Renal cortical epithelial cell (primary cell): ENCODE measurements around the gene FCGR3B. TPM values are rescaled to one million over a fixed set of nuclear protein-coding genes. Genes with fewer than 3 reads are reported as not detected.
"Not testable (repeated sequence)": the region's sequence is repeated elsewhere in the genome, so short reads cannot be mapped to it uniquely, and the experiment has no call there.

Experiments
- DNase-seq: peaks from one replicate; pipeline ENCODE4 v3.0.0-alpha.2; 2011; ENCODE audit warnings: low read depth
- total RNA-seq: library from RNA; depleted of rRNA; stranded (reverse); fragments of >200 nt; gene quantifications from 2 replicates; pipeline ENCODE4 v1.2.3, GENCODE V29; 2014

Gene FCGR3B
- total RNA-seq = not detected in 2 replicates

DNA sequence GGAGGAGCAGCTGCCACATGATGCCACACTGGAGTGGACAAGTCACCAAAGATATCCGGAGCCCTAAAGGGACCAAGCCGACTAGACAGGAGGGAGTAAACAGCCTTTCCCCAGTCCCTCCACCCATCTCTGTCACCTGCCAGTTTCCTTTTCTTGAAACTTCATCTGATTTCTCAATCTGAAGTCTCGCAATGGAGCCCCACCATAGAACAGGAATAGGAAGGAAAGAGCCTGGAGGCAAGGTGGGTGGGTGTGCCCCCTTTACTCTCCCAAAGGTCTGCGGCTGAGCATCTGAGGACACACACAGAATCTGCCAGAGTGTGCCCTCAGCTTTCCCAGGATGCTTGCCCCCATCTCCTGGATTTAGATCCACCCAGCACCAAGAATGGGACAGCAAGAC, at the start of gene FCGR3B:
FCGR3B (minus strand) TSS at position 101 of the 400 bp plus-strand sequence; CDS start at position 19, 82 bp downstream.
- DNase-seq = no peak

- no peak for DNase-seq
Observed at GRCh38 chr1:161678500-161678899, 47.5 kb upstream of the FCGR3B start.

- no peak for DNase-seq
Observed at GRCh38 chr1:161676958-161677689, 46.1 kb upstream of the FCGR3B start.

DNA sequence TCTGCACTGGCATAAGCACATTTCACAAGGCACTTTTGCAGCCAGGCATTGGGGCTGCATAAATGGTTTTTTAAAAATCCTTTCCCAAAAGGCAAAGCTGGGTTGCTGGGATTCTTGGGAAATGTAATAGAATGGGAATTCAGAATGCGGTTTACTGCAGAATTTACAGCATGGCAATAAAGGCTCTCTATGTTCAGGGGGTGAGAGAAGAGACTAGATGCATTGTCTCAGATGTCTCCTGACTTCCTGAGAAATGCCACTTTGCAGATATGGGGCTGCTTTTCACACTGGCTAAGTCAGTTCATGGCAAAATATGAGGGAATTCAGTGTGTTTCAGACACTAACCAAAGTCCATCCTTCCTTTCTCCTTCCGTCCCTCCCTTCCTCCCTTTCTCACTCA, 45.5 kb upstream of the FCGR3B start:
- DNase-seq = no peak

- not testable (repeated sequence) for DNase-seq
Observed at GRCh38 chr1:161674908-161675307, 43.9 kb upstream of the FCGR3B start.

DNA sequence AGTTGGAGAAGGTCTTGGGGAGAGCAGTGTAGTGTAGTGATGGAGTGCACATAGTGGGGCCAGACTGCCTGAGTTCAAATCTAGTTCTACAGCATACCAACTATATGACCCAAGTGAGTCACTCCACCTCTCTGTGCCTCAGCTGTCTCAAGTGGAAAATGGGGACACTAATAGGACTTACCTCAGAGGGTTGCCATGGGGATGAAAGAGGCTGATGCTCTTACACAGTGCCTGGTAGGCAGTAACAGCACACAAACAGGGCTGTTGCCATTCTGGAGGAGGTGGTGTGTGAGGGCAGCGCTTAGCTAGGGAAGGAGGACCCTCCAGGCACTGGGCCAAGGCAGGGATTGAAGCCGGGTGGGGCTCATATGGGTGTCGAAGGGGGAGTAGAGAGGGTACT, 43.5 kb upstream of the FCGR3B start:
- not testable (repeated sequence) for DNase-seq

DNA sequence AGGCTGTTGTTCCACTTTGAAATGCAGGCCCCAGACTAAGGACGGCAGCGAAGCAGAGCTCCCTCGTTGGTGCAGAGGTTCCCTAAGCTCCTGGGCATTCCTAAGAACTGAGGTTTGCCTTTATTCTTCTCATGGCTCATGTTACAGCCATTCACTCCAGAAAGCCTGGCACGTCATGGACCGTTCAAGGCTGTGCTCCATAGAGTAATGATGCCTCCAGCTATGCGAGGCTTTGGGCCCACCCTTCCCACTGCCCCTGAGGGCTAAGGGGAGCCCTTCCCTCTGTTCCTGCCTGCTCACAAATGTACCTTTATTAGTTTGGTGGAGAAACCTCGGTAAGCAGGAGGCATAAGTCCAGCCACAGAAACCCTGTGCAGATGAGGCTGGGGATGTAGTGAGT, 42.5 kb upstream of the FCGR3B start:
- not testable (repeated sequence) for DNase-seq

DNA sequence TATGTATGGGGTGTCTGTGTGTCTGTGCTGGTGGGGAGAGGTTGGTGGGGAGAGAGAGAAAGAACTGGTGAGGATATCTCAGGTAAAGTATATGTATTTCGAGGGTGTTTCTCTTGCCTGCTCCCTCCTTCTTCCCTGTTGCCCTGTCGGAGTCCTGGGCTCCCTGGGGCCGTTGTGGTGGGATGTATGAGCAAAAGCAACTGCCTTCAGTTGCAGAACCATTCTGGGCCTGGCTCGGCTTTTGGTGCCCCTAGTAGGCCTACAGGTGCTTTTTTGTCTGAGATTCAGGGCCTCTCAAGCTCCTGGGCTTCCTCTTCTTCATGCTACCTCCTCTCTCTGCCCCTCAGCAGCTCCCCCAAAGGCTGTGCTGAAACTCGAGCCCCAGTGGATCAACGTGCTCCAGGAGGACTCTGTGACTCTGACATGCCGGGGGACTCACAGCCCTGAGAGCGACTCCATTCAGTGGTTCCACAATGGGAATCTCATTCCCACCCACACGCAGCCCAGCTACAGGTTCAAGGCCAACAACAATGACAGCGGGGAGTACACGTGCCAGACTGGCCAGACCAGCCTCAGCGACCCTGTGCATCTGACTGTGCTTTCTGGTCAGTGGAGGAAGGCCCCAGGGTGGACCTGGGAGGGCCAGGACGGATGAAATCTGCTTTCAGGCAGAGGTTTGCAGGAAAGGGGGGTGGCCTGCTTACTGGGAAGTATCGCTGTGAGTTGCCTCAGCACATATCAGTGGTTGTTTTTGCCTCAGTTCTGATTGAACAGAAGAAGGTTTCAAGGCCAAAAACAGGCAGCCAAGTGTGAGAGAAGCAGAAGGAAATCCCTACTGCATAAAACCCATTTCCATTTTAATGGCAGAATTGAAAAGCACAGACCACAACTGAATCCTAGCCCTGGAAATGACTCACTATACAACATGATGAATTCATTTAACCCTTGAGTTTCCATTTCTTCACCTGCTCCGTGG, 40.4 kb upstream of the FCGR3B start:
- peak; percentile 41 for DNase-seq

GRCh38 chr1:161664689-161665088, 33.7 kb upstream of the FCGR3B start:
- not testable (repeated sequence) for DNase-seq

DNA sequence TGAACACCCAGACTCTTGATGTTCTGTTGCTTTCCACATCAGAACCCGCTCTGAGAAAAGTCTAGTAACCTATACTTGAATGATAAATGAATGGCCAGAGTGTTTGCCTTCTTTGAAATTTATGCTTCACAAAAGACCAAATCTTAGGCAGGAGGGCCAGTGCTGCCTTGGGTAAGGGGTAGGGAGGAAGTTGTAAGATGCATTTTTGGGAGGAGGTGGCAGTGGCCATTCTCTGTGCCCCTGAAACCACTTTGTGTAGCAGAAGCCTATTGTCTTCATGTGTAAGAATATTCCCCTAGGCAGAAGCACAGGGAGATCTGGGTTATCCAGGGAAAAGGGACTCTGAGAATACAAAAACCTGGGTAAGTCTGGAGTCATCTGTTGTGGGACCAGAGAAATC, 32.6 kb upstream of the FCGR3B start:
- DNase-seq = not testable (repeated sequence)

DNA sequence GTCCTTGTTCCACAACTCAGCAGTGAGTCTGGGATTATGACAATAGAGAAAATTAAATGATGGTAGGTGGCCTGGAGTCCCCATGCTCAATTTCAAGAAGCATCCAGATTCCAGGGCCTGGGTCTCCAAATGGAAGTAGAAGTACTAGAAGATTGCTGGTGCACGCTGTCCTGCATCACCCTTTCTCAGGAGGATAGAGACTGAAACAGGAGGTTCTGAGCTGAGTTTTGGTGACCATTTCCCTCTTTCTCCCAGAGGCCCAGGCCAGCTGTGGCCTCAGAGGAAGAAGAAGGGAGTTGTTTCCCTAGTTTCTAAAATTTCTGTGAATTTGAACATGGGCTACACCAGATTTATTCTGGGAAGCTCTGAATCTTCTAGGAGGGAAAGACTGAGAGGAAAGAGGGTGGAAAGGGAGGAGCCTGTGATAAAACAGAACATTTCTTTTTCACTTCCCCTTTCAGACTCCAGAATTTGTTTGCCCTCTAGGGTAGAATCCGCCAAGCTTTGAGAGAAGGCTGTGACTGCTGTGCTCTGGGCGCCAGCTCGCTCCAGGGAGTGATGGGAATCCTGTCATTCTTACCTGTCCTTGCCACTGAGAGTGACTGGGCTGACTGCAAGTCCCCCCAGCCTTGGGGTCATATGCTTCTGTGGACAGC, 31.8 kb upstream of the FCGR3B start, which contains the start of gene FCGR2B:
FCGR2B (plus strand) TSS at position 460 of the 656 bp plus-strand sequence; CDS start at position 559, 99 bp downstream.
- not testable (repeated sequence) for DNase-seq

GRCh38 chr1:161661660-161662311, 30.8 kb upstream of the FCGR3B start:
- not testable (repeated sequence) for DNase-seq

DNA sequence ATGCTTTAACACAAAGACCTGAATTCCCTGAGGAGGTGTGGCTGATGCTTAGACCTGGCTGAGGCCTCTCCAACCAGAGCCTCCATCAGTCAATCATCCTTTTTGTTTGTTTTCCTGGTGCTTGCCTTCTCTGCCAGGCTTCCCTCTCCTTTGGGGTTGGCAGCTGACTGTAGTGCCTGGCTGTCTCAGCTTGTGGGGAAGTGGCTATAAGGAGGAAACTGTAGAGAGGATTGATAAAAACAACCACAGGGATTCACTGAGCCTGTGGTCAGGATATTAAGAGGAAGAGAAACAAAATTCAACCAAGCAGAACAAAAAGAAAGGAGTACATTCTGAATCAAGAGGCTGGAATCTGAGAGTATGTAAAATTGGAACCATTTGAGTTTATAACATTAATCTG, 27.5 kb upstream of the FCGR3B start:
- not testable (repeated sequence) for DNase-seq

DNA sequence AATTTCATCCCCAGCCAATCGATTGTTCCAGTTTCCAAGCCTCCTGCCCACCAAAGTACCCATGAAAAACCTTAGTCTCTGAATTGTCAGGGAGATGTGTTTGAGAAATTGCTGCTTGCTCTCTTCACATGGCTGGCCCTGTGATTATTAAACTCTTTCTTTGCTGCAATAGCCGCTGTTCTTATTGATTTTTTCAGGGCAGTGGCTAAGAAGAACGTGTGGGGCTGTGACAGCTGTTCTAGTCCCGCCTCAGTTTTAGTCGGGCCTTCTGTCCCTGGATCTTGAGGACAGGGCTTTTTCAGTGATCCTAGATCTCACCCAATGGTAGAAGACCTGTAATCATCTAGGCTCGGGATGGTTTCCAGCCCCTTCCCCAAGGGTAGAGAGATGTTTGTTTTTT, 23.0 kb upstream of the FCGR3B start:
- not testable (repeated sequence) for DNase-seq

DNA sequence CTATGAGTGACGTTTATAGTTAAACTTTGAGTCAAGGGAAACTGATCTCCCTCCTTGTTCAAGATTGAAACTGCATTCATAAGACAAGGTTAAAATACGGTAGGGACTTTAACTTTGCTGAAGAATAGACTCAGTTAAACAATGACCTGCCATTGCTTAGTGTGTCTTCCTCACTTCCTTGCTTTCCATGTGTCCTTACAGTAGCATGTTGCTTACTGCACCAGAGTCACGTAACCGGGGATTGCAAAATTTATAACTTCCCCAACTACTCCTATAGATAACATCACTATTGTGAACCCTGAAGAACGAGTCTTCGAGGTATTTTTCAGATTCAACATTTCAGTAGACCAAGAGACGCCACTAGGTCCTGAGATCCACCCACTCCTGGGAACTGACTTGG, 22.6 kb upstream of the FCGR3B start:
- not testable (repeated sequence) for DNase-seq

GRCh38 chr1:161647507-161648360, 16.8 kb upstream of the FCGR3B start:
- peak; percentile 68 for DNase-seq

- not testable (repeated sequence) for DNase-seq
Observed at GRCh38 chr1:161644855-161645254, 13.9 kb upstream of the FCGR3B start.

DNA sequence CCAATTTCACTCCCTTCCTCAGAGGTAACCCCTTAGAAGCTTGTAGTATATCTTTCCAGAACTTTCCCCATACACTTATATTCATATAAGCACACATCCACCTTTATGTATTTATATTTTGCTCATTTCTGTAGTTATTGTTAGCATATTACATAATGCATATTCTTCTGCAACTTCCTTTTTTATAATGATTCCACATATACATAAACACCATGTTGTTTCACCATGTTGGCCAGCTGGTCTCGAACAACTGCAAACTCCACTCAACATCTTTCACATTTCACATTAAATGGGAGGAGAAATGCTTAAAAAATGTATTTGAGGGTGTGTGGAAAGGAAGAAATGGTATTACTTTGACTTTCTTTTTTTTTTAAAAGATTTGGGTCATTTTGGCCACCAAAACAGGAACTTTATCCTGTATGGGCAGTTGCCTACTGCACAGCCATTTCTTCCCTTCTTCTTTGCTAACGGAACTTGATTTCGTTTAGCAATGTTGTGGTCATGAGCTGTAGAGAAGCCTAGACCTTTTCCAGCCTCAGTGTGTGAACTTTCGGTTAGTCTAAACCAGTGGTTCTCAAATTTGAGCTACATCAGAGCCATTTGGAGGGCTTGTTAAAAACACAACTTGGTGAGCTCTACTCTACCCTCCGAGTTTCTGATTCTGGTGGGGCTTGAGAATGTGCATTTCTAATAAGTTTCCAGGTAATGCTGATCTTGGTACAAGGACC, 12.7 kb upstream of the FCGR3B start:
- not testable (repeated sequence) for DNase-seq

DNA sequence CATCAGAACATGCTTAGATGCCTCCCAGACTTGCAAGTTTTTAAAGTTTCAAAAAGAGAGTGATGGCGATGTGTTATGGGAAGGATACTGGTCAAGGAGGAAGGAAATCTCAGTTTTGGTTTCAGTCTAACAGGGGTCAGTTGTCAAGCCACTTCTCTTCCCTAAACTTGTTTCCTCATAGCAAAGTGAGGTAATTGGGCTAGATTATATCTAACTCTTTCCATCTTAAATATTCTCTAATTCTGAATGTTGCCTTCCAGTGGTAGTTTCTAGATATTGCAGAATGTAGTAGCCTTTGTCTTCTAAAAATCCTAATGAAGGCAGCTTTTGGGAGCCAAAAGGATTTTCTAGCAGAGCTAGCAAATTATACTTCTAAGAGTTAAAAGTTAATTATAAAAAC, 11.7 kb upstream of the FCGR3B start:
- peak; percentile 44 for DNase-seq

DNA sequence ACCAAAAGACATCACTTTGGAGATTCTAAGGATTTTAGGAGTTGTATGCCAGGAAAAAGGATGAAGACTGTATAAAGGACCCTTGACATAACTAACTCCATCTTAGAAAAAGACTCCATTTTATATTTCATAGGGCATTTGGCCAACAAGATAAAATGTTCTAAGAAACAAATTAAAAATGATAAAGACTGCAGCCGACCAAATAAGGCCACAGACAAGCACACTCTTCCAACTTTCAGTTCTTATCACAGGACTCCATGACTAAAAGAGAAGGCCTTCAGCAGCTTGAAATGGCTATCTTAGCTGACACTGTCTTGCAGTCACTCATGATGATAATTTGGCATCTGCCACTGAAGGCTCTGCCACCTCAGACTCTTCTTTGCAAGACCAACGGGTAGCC, 8.2 kb upstream of the FCGR3B start:
- DNase-seq = not testable (repeated sequence)
